GM06990 (cell line): ENCODE measurements around the gene CRTAC1.

Experiments
- DNase-seq: peaks from one replicate; pipeline ENCODE4 v3.0.0-alpha.2; 2011; ENCODE audit not compliant: insufficient read length; ENCODE audit errors: extremely low read depth
- H3K27me3 ChIP-seq: replicated peaks from 2 replicates; pipeline ENCODE4 v1.6.0; 2011; ENCODE audit warnings: low read length; ENCODE audit not compliant: control insufficient read depth, insufficient read depth
- H3K36me3 ChIP-seq: 2 replicates; pipeline ENCODE4 v1.5.1; 2011; ENCODE audit warnings: low read length; ENCODE audit not compliant: control insufficient read depth, insufficient read depth
- H3K4me3 ChIP-seq: replicated peaks from 2 replicates; pipeline ENCODE4 v1.5.1; 2011; ENCODE audit warnings: low read depth, mild to moderate bottlenecking, control low read depth, low read length
- CTCF ChIP-seq: IDR thresholded peaks from 2 replicates; pipeline ENCODE4 v1.5.1; 2011; ENCODE audit warnings: low read length, control low read depth, mild to moderate bottlenecking, inconsistent platforms; ENCODE audit not compliant: insufficient read depth, poor library complexity, severe bottlenecking

CRTAC1 gene

GRCh38 chr10:97825020-97825760 is 205.2 kb downstream of the CRTAC1 start:
- TF ChIP-seq CTCF = no peak
- H3K4me3 ChIP-seq = no peak overlapping the region
- no peaks in the 10 kb centered on the region for H3K36me3 ChIP-seq

GRCh38 chr10:97823734-97824133 is 206.7 kb downstream of the CRTAC1 start:
- Histone ChIP-seq H3K4me3 (no peak overlapping the region), H3K36me3 (no peaks in the 10 kb centered on the region), H3K27me3 (no peaks in the 10 kb centered on the region; the same call in 1 of the 2 replicates)
- DNase-seq = no peak
- TF ChIP-seq CTCF = no peak

More at GRCh38 chr10:97825020-97825760, 205.2 kb downstream of the CRTAC1 start:
- H3K27me3 ChIP-seq = no peaks in the 10 kb centered on the region
- DNase-seq = no peak

GRCh38 chr10:97822261-97822687 is 208.1 kb downstream of the CRTAC1 start:
- Histone ChIP-seq H3K36me3 (no peaks in the 10 kb centered on the region), H3K4me3 (no peak overlapping the region), H3K27me3 (no peaks in the 10 kb centered on the region; the same call in 1 of the 2 replicates)
- no peak for TF ChIP-seq CTCF
- no peak for DNase-seq

GRCh38 chr10:97821308-97822038 is 208.9 kb downstream of the CRTAC1 start:
- Histone ChIP-seq H3K36me3 (no peaks in the 10 kb centered on the region), H3K27me3 (no peaks in the 10 kb centered on the region; the same call in 1 of the 2 replicates), H3K4me3 (no peak overlapping the region)
- no peak for TF ChIP-seq CTCF
- DNase-seq = no peak

GRCh38 chr10:97820096-97820704 is 210.2 kb downstream of the CRTAC1 start:
- no peaks in the 10 kb centered on the region for H3K36me3 ChIP-seq
- H3K27me3 ChIP-seq = no peaks in the 10 kb centered on the region; the same call in 1 of the 2 replicates
- no peak for TF ChIP-seq CTCF
- no peak for DNase-seq
- H3K4me3 ChIP-seq = no peak overlapping the region
